ENCODE data around the gene RCCD1. TPM values are rescaled to one million over a fixed set of nuclear protein-coding genes. Genes with fewer than 3 reads are reported as not detected.

Gene RCCD1
- total and polyA plus RNA-seq, 9 of the 15 experiments (the other 6 are each of a cell fraction or from before 2014, with no cell fraction given): 11.1 to 51.4 (median 24.7) TPM

- FAIRE-seq: peak; percentile 74
- Histone ChIP-seq H3K9me1 (ENCODE audit: control insufficient read depth, insufficient read depth, low read length) (peaks cover 3% of the 10 kb centered on the region), H3K9ac (ENCODE audit: insufficient read depth in 1 of 2, low read depth in 2 of 2, low read length in 2 of 2) (peak overlapping the region in 1 of 2 experiments; percentile 67; a peak in 2 of 4 replicates)
- TF ChIP-seq CTBP1 (IDR thresholded peaks at IDR 0.05; ENCODE audit: borderline replicate concordance) (peak; percentile 71), SREBF1 (IDR thresholded peaks at IDR 0.05; ENCODE audit: borderline replicate concordance, low read depth, low read length) (no peak), NRF1 (conservative IDR thresholded peaks at IDR 0.05 in 1 of 2, IDR thresholded peaks at IDR 0.05 in 1 of 2) (peak; percentile 56 to 62), ZNF77 (CRISPR knock-in tag; IDR thresholded peaks at IDR 0.05) (no peak), MITF (IDR thresholded peaks at IDR 0.05) (no peak), ZMIZ1 (IDR thresholded peaks at IDR 0.05; ENCODE audit: low read depth in 2 of 2, low read length in 2 of 2) (no peak), ZBTB26 (CRISPR knock-in tag; IDR thresholded peaks at IDR 0.05) (no peak), CHAMP1 (IDR thresholded peaks at IDR 0.05) (no peak), BMI1 (IDR thresholded peaks at IDR 0.05; ENCODE audit: low read length) (no peak), MAFK (IDR thresholded peaks at IDR 0.05; ENCODE audit: low read length) (no peak), ZNF79 (CRISPR knock-in tag; IDR thresholded peaks at IDR 0.05; ENCODE audit: low read depth) (no peak), FOXA3 (CRISPR knock-in tag; conservative IDR thresholded peaks at IDR 0.05 in 1 of 2, IDR thresholded peaks at IDR 0.05 in 1 of 2) (no peak), ZNF121 (CRISPR knock-in tag; conservative IDR thresholded peaks at IDR 0.05) (peak; percentile 98)
Measured at GRCh38 chr15:90946941-90947576, 7.6 kb upstream of the RCCD1 start.

More at GRCh38 chr15:90946941-90947576, 7.6 kb upstream of the RCCD1 start:
- peak; percentile 85 for ATAC-seq
- Histone ChIP-seq H3K4me3 (no peak overlapping the region), H3K27ac (ENCODE audit: extremely low read depth, low read depth, low read length) (peak overlapping the region; percentile 58; the same call in 1 of the 3 replicates), H3K36me3 (ENCODE audit: control insufficient read depth, insufficient read depth, low read length) (peaks cover 89% of the 10 kb centered on the region), H3K4me1 (replicated peaks in 1 of 2; ENCODE audit: control insufficient read depth in 2 of 2, insufficient read depth in 2 of 2, low read length in 2 of 2) (peaks cover 13 to 32% of the 10 kb centered on the region in 2 experiments; a peak in 4 of 5 replicates), H2AFZ (ENCODE audit: low read depth, low read length) (no peak overlapping the region), H3K4me2 (ENCODE audit: insufficient read depth, low read length) (no peak overlapping the region), H4K20me1 (replicated peaks; ENCODE audit: control insufficient read depth, insufficient read depth, low read length) (0 out of 2 replicates have a peak, but pooled peaks cover 5% of the 10 kb centered on the region), H3K27me3 (ENCODE audit: control insufficient read depth in 2 of 2, insufficient read depth in 2 of 2, low read length in 2 of 2) (no peaks in the 10 kb centered on the region), H3K9me3 (replicated peaks; ENCODE audit: control insufficient read depth, insufficient read depth, low read depth, low read length) (no peaks in the 10 kb centered on the region), H3K79me2 (ENCODE audit: control insufficient read depth, insufficient read depth, low read length) (no peaks in the 10 kb centered on the region)
- CTCF ChIA-PET (ENCODE audit: low intra/inter-chr PET ratio): no interaction called here
- POLR2A ChIA-PET: interaction anchor here (0.5 to 3.0 kb wide), 10 partner anchors 9 to 288 kb away, joined by 3 to 20 read pairs (median 3); partner anchors contain the start of genes HDDC3, UNC45A and VPS33B
- intact Hi-C loops (cut with micrococcal nuclease) (loop anchor here (5.0 kb wide), 1 partner anchor 85 kb away; no protein-coding TSS in a partner anchor), in situ Hi-C loops (cut with MboI) (no loop called here)
- WGBS (ENCODE audit: insufficient coverage, low coverage, missing lambda C conversion rate): 48% methylated on average over 8 of the region's 8 CpGs
- peak in 2 of 4 experiments; percentile 58 to 65 for DNase-seq (ENCODE audit: extremely low read depth in 1 of 4, low spot score in 3 of 4)
- BruUV-seq (replicated peaks): no TSS peak

All from K562 (cell line).